GM20000 (cell line): ENCODE data around the gene ERRFI1.

ENCODE experiments used
- DNase-seq: peaks from one replicate; pipeline ENCODE4 v3.0.0; 2012; ENCODE audit warnings: low spot score
- TF ChIP-seq, protein P1 (sequence below): IDR thresholded peaks from 2 replicates; pipeline ENCODE4 v1.5.1; 2012; ENCODE audit warnings: mild to moderate bottlenecking, control low read depth; ENCODE audit errors: extremely low read depth, missing control alignments

The ERRFI1 gene

DNA sequence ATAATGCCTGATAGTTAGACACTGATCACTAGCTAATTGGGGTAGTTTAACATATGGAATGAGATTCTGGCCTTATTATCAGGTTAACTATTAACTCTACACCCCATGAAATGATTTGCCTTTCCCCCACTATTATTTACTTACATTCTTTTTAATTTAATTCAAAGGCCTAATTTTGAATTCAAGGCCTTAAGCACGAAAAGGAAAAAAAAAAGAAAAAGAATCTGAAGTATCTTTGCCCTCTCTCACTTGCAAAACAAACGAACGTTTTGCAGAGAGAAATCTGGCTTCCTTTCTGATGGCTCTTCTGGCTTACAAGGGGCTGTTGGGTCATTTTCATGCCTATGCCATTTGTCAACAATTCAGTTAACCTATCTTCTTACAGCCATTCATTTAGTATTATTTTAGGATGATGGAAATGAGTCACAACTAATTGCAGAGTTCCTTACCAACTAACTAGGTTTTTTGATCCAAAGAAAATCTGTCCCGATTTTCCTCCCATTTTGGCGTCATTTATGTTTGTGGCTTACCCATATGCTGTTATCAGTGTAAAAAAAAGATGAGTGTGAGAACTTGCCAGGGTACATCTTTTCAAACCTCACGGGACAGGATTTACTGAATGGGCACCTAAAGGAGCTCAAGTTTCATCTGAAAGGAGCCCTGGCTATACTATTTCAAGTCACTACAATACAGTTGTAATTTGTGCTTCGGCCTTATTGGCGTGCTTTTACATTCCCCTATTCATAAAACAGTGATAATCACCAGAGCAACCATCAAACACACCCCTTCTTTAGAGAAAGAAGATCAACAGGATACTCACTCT lies 1.9 kb upstream of the ERRFI1 start:
- no peak for DNase-seq

DNA sequence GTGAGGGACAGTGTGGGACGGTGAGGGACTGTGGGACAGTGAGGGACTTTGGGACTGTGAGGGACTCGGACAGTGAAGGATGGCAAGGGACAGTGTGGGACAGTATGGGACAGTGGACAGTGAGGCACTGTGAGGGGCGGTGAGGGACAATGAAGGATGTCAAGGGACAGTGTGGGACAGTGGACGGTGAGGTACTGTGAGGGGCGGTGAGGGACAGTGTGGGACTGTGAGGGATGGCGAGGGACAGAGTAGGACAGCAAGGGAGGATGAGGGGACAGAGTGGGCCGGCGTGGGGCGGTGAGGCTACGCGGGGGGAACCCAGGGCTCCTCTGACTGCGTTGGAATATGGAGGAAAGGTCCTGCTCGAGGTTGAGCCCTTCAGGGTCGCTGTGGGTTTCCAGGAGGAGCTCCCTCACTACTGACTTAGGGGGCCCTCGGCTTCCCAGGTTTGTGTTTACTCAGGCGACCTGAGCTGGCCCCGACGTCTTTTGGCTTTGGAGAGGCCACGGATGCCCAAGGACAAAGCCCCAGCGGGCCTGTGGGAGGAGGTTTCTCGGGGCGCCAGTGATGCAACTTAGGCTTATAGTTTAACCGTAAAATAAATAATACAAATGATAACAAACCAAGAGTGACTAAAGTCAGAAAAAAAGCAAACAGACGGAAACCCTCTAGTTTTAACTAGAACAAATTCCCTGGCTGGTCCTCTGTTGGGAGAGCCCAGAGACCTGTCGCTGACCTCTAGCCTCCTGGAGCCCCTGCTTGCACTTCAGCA lies 1.1 kb upstream of the ERRFI1 start:
- no peak for DNase-seq

More for the DNA sequence above, 1.9 kb upstream of the ERRFI1 start:
- TF ChIP-seq, protein P1, sequence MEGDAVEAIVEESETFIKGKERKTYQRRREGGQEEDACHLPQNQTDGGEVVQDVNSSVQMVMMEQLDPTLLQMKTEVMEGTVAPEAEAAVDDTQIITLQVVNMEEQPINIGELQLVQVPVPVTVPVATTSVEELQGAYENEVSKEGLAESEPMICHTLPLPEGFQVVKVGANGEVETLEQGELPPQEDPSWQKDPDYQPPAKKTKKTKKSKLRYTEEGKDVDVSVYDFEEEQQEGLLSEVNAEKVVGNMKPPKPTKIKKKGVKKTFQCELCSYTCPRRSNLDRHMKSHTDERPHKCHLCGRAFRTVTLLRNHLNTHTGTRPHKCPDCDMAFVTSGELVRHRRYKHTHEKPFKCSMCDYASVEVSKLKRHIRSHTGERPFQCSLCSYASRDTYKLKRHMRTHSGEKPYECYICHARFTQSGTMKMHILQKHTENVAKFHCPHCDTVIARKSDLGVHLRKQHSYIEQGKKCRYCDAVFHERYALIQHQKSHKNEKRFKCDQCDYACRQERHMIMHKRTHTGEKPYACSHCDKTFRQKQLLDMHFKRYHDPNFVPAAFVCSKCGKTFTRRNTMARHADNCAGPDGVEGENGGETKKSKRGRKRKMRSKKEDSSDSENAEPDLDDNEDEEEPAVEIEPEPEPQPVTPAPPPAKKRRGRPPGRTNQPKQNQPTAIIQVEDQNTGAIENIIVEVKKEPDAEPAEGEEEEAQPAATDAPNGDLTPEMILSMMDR: no peak

DNA sequence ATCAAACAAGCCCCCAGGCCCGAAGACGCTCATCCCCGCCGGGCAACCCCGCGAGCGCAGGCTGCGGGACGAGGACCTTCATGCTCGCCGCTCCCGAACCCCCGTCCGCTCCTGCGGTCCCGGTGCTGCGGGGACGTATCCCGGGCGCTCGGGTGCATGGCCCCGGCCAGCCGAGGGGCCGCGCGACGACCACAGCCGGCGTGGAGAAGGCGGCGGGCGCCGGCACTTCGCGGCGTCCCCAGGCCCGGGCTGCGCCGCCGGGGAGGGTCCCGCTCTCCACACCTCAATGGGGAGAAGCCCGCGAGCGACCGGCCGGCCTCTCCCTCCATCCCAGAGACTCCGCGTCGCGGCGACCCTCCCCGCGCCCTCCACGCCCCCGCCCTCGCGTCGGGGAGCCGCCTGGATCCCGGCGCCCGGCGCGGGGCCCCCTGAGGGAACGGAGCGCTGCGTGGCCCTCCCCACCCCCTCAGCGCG lies 401 bp downstream of the ERRFI1 start:
- no peak for DNase-seq
- TF ChIP-seq, protein P1: no peak

More for the DNA sequence above, 1.1 kb upstream of the ERRFI1 start:
- TF ChIP-seq, protein P1: no peak

DNA sequence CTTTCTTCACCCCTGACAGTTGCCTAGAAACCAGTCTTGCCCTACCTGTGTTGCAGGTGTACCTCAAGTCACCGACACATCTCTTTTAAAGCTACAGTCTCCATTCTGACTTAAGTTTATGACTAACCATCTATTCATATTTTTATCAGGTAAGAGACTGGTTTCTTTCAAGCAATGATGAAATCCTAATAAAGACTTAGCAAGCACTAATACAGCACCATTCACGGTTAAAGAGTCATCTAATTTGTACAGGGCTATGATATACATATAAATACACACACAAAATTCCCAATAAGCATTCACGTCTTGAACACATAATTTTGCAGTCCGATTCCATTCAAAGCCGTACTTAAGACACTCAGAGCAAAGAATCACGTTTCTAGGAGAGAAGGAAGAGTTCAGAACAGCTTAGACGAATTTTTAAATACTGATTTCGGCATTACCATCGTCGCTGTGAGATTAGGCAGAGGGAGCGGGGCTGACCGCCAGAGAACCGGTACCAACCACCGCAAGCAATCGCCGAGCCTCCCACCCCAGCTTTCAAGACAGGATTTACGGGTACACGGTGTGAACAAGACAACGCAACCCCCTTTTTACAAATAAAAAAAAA lies 943 bp downstream of the ERRFI1 start:
- TF ChIP-seq, protein P1: no peak
- no peak for DNase-seq

DNA sequence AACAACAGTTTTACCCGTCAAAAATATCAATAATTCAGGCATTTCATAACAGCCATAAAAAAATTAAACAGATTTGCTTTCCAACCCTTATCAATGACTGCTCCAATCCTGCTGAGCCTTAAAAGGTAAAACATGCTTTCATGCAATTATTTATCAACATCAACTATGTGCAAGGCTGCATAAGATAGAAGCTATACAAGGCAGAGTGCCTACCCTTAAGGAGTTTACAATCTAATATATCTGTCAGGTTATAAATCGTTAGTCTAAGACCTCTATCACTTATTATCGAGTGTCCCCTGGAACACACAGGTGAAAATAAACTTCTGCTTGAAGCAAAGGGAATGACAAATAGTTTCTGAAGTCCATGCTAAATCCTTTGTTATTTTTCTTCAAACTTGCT lies 1.8 kb downstream of the ERRFI1 start:
- TF ChIP-seq, protein P1: no peak
- no peak for DNase-seq

DNA sequence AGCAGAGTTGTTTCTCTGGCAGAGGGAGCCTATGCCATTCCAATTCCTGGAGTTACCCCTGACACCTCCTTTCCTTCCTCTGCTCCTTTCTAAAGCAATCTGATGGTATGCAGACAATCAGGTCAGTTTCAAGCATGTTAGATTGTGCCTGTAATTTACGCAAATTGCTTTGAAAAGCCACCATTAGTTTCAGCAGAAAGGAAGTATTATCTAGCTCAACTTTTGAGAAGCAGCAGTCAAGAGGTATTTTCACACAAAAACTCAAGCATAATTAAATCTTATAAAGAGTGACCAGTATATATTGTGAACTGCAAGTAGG lies 2.2 kb downstream of the ERRFI1 start:
- TF ChIP-seq, protein P1: no peak
- DNase-seq: no peak

DNA sequence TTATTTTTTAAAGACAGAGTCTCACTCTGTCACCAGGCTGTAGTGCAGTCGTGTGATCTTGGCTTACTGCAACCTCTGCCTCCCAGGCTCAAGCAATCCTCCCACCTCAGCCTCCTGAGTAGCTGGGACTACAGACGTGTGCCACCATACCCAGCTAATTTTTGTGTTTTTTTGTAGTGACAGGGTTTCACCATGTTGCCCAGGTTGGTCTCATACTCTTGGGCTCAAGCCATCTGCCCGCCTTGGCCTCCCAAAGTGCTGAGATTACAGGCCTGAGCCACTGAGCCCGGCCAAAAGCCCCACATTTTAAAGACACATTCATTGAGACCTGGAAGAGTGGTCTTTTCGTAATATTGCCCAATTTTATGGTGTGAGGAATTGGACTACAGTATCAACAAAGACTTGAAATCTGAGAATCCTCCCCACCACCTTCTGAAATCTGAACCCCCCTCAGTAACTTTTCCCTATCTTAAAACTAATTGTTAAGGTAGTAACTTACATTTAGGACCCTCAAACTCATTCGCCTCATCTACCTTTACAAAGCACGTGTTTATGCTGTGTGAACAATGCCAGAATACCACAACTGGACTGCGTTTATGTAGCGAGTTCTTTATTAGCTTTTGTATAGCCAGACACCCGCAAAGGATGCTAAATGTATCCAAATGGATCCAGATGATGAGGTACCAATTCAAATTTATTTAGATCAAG lies 2.7 kb downstream of the ERRFI1 start:
- DNase-seq: no peak
- TF ChIP-seq, protein P1: no peak
